Activated T-helper 1 cell treated with anti-CD3 and anti-CD28 coated beads, Interleukin-2, amount 50 U/mL, for 16 hours (primary cell): ENCODE data around the gene IFITM1.
"Not testable (repeated sequence)": the region's sequence is repeated elsewhere in the genome, so short reads cannot be mapped to it uniquely, and the experiment has no call there.

Experiments
- DNase-seq, 2 donors: peaks; one replicate each; pipeline ENCODE4 v3.0.0-alpha.2; 2020; ENCODE audit warnings: low read depth in 1 of 2, low spot score in 1 of 2

Gene IFITM1

GRCh38 chr11:313787-314553 lies at the start of gene IFITM1:
TSS of gene IFITM1 (plus strand) at chr11:314040. CDS start at chr11:314171, 131 bp downstream.
- DNase-seq, result no peak

DNA sequence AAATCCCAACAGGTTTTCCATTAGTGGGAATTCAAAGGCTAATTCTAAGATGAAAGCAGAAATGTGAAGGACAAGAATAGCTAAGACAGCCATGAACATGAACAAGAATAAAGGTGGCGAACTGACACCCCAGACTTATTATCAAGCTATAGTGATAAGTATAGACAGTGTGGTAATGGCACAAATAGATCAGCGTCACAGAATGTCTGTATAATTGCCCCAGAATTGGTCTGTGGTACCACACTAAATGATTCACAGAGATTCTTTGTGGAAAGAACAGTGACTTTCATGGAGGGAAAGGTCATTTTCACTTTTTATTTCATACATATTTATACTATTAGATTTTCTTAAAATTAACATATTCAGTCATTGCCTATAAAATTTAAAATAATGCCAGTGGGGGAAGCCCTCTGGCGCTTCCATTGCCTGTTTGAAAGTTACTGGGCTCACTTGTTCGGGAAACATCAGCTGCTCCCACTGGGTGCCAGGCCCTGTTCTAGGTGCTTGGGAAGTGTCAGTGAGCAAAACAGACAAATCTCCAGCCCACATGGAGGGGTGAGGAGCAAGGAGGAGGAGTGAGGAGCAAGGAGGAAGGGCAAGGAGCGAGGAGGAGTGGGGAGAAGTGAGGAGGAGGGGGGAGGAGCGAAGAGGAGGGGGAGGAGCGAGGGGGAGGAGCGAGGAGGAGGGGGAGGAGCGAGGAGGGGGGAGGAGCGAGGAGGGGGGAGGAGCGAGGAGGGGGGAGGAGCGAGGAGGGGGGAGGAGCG lies 47.0 kb upstream of the IFITM1 start:
- no peak for DNase-seq

DNA sequence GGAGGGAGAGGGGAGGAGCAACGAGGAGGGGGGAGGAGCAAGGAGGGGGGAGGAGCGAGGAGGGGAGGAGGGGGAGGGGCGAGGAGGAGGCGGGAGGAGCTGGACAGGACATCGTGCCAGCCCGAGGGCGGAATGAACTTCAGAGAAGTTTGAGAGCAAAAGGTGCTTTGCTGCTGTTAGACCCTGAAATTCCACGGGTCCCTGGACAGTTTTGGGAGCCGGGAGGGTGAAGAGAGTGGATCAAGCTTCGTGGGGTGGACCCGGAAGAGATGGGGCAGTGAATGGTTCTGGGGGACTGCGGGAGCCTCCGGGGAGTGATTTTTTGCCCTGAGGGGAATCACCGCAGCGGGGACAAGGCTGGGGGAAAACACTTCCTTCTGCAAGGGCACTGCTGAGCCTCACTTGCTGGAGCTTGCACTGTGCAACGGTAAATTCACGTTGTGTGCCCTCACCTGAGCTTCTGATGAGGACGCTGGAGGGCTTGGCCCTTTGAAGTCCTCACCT lies 46.3 kb upstream of the IFITM1 start:
- no peak for DNase-seq

- not testable (repeated sequence) for DNase-seq
Measured at GRCh38 chr11:268716-269145, 45.1 kb upstream of the IFITM1 start.

DNA sequence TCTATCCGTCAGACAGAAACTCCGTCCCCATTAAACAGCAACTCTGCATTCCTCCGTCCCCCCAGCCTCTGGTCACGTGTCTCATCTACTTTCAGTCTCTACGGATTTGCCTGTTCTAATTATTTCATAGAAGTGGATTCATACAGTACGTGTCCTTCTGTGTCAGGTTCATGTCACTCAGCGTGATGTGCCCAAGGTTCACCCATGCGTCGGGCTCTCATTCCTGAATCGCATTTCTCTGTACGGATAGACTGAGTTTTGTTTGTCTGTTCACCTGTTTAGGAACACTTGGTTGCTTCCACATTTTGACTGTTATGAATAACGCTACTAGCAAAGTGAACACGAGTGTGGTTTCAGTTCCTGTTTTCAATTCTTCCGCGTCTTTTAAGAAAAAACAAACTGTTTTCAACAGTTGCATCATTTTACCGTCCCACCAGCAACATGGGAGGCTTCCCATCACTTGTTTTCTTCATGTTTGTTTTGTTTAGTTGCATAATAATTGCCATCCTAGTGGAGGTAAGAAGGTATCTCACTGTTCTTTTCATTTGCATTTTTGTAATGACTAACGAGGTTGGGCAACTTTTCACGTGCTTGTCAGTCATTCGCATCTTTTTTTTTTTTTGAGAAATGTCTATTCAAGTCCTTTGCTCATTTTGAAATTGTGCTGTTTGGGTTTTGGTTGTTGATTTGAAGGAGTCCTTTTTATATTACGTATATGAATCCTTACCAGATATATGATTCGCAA lies 44.5 kb upstream of the IFITM1 start:
- no peak for DNase-seq

DNA sequence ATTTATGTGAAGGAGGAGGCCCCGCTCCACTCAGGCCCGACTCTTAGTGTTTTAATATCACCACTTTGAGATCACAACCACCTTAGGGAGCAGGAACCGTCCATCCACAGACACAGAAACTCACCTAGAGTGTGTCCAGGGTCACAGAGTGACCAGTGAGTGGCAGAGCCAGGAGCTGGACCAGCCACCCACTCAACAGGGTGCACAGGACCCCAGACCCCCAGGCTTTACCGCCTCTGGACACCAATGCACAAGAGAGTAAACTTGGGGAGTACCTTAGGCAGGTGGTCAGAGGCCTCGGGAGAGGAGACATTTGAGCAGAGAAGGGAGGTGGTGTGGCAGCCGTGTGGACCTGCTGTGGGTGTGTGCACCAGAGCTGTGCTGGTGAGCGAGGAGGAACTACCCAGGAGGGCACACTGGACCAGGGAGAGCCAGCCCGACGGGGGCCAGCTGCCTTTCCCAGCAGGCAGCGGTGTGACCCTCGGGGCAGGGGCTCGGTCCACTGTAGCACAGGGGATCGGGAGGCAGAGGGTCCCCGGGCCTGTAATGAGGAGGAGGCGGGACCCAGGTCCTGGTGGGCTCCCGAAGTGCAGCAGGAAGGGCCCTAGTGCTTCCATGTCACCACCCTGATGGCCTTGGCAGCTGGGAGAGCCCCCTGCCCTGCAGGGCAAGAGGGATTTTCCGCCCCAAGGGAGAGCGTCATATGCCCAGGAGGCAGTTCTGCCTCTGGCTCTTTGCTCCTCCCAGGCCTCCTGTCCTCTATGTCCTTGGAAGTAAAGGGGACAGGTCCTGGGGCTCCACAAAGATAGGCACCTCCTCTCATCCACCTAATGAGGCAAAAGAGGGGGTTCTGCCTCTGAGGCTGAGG lies 43.2 kb upstream of the IFITM1 start:
- DNase-seq, result no peak

- DNase-seq, result no peak
Measured at GRCh38 chr11:271319-271715, 42.5 kb upstream of the IFITM1 start.

- DNase-seq, result no peak
Measured at GRCh38 chr11:272195-272930, 41.5 kb upstream of the IFITM1 start.

DNA sequence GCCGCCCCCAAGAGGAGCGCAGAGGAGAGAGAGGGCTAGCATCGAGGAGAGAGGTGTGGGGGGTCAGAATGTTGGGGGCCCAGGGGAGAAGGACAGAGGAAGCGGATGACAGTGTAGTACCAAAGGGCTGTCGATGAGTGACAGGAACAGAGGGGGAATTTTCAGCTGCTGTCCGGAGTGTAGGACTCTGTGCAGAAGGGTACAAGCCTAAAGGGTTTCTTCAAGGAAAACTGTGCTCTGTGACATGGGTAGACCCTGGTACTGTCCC lies 41.0 kb upstream of the IFITM1 start:
- DNase-seq, result no peak

DNA sequence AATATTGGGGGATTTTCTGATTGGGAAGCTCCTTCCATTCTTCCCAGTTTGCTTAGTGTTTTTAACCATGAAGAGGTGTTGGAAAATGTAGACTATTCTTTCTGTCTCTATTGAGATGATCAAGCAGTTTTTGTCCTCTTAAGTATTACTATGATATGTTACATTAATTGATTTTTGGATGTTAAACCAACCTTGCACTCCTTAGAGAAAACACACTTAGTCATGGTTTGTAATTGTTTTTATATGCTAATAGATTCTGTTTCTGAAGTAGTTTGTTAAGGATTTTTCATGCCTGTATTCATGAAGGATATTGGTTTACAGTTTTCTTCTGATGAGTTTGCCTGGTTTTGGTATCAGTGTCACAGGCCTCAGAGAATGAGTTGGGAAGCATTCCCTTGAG lies 37.6 kb upstream of the IFITM1 start:
- no peak for DNase-seq

GRCh38 chr11:278001-278951 lies 35.6 kb upstream of the IFITM1 start, which contains the start of gene NLRP6:
TSS of gene NLRP6 (plus strand) at chr11:278407. CDS start at chr11:278570, 163 bp downstream.
- DNase-seq, result no peak

- no peak for DNase-seq
Measured at GRCh38 chr11:279040-279965, 34.5 kb upstream of the IFITM1 start.

GRCh38 chr11:279966-280705 lies 33.7 kb upstream of the IFITM1 start:
- no peak for DNase-seq

DNA sequence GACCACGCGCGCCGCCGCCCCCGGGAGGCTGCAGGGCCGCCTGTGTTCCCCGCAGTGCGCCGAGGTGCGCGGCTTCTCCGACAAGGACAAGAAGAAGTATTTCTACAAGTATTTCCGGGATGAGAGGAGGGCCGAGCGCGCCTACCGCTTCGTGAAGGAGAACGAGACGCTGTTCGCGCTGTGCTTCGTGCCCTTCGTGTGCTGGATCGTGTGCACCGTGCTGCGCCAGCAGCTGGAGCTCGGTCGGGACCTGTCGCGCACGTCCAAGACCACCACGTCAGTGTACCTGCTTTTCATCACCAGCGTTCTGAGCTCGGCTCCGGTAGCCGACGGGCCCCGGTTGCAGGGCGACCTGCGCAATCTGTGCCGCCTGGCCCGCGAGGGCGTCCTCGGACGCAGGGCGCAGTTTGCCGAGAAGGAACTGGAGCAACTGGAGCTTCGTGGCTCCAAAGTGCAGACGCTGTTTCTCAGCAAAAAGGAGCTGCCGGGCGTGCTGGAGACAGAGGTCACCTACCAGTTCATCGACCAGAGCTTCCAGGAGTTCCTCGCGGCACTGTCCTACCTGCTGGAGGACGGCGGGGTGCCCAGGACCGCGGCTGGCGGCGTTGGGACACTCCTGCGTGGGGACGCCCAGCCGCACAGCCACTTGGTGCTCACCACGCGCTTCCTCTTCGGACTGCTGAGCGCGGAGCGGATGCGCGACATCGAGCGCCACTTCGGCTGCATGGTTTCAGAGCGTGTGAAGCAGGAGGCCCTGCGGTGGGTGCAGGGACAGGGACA lies 32.9 kb upstream of the IFITM1 start:
- no peak for DNase-seq

DNA sequence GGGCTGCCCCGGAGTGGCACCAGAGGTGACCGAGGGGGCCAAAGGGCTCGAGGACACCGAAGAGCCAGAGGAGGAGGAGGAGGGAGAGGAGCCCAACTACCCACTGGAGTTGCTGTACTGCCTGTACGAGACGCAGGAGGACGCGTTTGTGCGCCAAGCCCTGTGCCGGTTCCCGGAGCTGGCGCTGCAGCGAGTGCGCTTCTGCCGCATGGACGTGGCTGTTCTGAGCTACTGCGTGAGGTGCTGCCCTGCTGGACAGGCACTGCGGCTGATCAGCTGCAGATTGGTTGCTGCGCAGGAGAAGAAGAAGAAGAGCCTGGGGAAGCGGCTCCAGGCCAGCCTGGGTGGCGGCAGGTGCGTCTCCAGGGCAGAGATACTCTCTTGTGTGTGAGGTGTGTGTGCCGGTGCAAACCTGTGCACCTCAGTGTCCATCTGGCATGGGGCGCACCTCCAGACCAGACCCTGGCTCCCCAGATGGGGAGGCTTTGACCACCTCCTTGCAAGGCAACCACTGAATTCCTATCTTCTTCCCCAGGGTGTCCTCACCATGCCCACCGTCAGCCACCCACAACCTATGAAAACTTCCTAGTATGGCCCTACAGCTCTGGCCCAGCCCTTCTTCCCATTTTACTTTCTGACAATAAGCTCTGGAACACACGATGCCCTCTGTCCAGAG lies 32.2 kb upstream of the IFITM1 start:
- no peak for DNase-seq

- DNase-seq, result no peak
Measured at GRCh38 chr11:282171-282570, 31.7 kb upstream of the IFITM1 start.
